PFSK-1 (cell line): Measurements from ENCODE around the gene ADAMTS2.

Experiments used
- FOXP2 ChIP-seq: optimal IDR thresholded peaks from 2 replicates; pipeline ENCODE3; 2011; ENCODE audit warnings: borderline replicate concordance, control low read depth, inconsistent platforms; ENCODE audit not compliant: insufficient read depth; ENCODE audit errors: extremely low read length, extremely low read depth
- POLR2AphosphoS5 ChIP-seq: IDR thresholded peaks from 2 replicates; pipeline ENCODE4 v1.6.1; 2012; ENCODE audit warnings: low read depth, mild to moderate bottlenecking, control low read depth, low read length, moderate library complexity
- SIN3A ChIP-seq: IDR thresholded peaks from 2 replicates; pipeline ENCODE4 v1.6.1; 2012; ENCODE audit warnings: mild to moderate bottlenecking, low read length, moderate library complexity, borderline replicate concordance; ENCODE audit not compliant: insufficient read depth
- TAF1 ChIP-seq: IDR thresholded peaks from 2 replicates; pipeline ENCODE4 v1.6.1; 2012; ENCODE audit warnings: low read length, control low read depth, borderline replicate concordance; ENCODE audit not compliant: insufficient read depth
- TF ChIP-seq, protein P1 (sequence below), 2 experiments: IDR thresholded peaks; 2 replicates each; pipeline versions ENCODE4 v1.6.1 to v1.8.0; 2011 to 2012; ENCODE audit warnings: low read depth in 2 of 2, low read length in 2 of 2, control low read depth in 1 of 2, inconsistent platforms in 1 of 2, mild to moderate bottlenecking in 1 of 2, moderate library complexity in 1 of 2; ENCODE audit not compliant: insufficient read depth in 1 of 2

The ADAMTS2 gene

DNA sequence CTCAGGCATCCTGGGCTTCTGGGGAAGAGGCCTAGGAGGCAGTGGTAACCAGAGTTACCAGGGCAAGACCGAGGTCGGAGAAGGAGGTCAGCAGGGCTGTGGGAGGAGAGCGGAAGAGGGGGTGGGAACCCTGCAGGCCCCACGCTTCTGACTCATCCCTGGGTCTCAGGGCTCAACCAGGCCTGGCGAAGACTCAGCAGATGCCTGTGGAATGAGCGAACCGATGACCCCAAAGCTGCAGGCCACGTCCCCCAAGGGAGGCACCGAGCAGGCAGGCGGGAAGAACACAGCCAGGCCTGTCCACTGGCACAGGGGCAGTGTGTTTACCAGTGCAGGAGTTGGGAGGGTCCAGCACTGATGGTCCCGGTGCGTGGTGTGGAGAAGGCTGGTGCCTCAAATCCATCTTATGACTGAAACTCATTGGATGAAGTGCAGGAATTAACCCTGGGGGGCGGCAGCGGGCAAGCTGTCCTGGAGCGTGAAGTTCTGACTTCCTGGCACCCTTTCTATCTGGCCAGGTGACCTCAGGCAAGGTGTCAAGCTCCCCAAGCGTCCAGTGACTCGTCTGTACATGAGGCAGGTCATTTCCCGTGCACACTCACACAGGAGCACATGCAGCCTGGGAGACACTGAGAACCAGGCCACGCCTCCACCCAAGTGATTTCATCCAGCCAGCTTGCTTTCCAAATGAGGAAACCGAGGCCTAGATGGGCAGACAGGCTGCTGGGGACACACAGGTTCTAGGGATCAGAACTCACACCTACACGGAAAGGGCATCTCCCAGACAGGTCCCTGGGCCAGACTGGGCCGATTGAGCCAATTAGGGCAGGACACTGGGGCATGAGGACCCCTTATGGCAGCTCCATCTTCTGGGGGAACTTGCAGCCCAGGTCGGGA lies 69.1 kb downstream of the ADAMTS2 start:
- TF ChIP-seq FOXP2 = no peak
- no peak for TF ChIP-seq POLR2AphosphoS5
- TF ChIP-seq, protein P1, sequence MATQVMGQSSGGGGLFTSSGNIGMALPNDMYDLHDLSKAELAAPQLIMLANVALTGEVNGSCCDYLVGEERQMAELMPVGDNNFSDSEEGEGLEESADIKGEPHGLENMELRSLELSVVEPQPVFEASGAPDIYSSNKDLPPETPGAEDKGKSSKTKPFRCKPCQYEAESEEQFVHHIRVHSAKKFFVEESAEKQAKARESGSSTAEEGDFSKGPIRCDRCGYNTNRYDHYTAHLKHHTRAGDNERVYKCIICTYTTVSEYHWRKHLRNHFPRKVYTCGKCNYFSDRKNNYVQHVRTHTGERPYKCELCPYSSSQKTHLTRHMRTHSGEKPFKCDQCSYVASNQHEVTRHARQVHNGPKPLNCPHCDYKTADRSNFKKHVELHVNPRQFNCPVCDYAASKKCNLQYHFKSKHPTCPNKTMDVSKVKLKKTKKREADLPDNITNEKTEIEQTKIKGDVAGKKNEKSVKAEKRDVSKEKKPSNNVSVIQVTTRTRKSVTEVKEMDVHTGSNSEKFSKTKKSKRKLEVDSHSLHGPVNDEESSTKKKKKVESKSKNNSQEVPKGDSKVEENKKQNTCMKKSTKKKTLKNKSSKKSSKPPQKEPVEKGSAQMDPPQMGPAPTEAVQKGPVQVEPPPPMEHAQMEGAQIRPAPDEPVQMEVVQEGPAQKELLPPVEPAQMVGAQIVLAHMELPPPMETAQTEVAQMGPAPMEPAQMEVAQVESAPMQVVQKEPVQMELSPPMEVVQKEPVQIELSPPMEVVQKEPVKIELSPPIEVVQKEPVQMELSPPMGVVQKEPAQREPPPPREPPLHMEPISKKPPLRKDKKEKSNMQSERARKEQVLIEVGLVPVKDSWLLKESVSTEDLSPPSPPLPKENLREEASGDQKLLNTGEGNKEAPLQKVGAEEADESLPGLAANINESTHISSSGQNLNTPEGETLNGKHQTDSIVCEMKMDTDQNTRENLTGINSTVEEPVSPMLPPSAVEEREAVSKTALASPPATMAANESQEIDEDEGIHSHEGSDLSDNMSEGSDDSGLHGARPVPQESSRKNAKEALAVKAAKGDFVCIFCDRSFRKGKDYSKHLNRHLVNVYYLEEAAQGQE (IDR thresholded peaks at IDR 0.05; ENCODE audit: insufficient read depth in 1 of 2, low read depth in 2 of 2, low read length in 2 of 2) = no peak

DNA sequence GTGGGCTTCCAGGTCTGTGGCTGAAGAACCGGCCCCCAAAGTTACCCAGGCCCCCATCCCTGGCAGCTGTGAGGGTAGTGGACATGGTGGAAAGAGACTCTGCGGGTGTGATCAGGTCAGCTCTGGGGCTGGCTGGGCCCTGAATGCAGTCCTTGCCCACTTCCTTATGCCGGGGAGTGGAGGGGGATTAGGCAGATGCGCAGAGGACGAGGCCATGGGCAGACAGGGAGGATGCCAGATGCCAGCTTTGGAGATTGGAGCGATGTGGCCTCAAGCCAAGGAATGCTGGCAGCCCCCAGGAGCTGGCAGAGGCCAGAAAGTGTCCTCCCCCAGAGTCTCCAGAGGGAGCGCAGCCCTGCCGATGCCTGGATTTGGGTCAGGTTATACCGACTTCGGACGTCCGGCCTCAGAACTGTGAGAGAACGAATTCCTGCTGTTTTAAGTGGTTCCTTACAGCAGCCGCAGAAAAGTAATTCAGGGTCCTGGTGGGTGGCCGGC lies 69.8 kb downstream of the ADAMTS2 start:
- TF ChIP-seq TAF1 (no peak), POLR2AphosphoS5 (no peak), SIN3A (no peak), FOXP2 (no peak)
- TF ChIP-seq, protein P1 (IDR thresholded peaks at IDR 0.05; ENCODE audit: insufficient read depth in 1 of 2, low read depth in 2 of 2, low read length in 2 of 2) = no peak

DNA sequence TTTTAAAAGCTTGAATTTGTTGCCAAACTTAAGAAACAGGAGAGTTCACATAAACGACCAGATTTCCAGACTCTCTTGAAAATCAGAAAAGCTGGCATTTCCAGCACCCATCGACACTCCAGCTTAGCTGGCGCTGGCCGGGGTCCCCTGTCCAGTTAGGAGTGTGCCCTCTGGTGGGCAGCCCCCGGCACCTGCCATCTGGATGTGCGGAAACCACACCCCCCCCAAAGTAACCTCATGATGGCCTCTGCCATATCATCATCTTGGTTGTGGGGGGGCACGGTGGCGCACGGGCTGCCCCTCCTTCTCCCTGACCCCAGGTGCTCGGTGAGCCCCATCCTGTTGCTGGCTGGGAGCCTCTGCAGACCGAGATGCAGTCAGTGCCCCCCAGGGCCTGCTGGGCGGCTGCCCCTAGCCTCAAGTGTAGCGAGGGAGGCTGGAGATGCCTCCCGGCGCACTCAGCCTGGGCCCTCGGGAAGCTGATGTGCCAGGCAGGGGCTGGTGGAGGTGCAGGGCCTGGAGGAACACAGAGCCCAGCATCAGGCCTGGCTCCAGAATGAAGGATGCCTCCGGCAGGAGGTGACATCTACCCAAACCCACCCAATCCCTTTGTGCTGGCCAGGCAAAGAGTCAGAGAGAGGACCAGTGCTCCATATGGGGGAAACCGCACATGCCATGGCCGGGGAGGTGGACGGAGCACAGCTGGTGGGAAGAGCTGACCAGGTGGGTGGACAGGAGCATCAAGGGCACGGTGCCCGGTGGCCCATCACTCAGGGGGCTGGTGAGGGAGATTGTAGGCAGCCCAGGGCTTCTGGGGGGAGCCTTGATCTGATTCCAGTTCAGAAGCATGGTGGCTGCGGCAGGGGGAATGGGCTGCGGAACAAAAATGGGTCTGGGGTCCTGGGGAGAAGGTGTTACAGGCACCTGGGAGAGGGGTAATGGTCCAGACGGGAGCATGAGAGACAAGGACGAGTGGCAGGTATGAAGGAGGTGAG lies 70.6 kb downstream of the ADAMTS2 start:
- no peak for TF ChIP-seq TAF1
- no peak for TF ChIP-seq FOXP2
- TF ChIP-seq, protein P1 (IDR thresholded peaks at IDR 0.05; ENCODE audit: insufficient read depth in 1 of 2, low read depth in 2 of 2, low read length in 2 of 2) = no peak
- TF ChIP-seq SIN3A = no peak
- TF ChIP-seq POLR2AphosphoS5 = no peak

DNA sequence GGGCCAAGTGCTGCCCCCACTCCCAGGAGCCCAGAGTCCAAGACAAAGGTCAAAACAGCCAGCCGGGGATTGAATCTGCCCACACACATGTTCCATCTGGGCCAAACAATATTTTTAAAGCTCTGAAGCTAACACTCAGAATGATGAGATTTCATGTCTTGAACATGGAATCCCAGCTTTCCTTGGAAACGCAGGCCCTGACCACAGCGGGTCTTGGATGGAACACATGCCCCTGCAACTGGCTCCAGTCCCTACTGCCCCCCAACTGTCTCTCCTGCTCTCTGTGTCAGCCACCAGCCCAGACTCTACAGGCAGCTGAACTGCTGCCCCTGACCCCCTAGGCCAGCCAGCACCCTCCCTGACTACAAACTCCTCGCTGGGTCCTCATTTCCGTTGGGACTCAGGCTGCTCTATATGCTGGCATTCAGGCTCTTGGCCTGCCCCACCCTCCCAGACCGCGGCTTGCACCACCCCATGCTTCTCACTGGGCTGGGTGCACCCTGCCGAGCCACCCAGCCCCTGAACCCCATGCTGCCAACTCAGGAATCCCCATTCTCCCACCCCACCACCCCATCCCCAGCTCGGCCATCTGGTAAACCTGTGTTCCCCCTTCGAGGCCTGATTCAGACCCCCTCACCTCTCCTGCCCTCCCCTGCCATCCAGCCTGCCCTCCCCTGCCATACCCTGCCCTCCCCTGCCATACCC lies 71.7 kb downstream of the ADAMTS2 start:
- TF ChIP-seq SIN3A (no peak), TAF1 (no peak), FOXP2 (no peak), POLR2AphosphoS5 (no peak)
- TF ChIP-seq, protein P1 (IDR thresholded peaks at IDR 0.05; ENCODE audit: insufficient read depth in 1 of 2, low read depth in 2 of 2, low read length in 2 of 2) = no peak
